ENCODE results near the gene KIF2A. TPM values are rescaled to one million over a fixed set of nuclear protein-coding genes. Genes with fewer than 3 reads are reported as not detected.
"Not testable (repeated sequence)": the region's sequence is repeated elsewhere in the genome, so short reads cannot be mapped to it uniquely, and the experiment has no call there.

KIF2A gene
- total RNA-seq, 1 donor from 2014 or later = 75.1 TPM

- DNase-seq (ENCODE audit: low spot score) = not testable (repeated sequence)
Measured at GRCh38 chr5:62291829-62292228, 14.2 kb upstream of the KIF2A start.

DNA sequence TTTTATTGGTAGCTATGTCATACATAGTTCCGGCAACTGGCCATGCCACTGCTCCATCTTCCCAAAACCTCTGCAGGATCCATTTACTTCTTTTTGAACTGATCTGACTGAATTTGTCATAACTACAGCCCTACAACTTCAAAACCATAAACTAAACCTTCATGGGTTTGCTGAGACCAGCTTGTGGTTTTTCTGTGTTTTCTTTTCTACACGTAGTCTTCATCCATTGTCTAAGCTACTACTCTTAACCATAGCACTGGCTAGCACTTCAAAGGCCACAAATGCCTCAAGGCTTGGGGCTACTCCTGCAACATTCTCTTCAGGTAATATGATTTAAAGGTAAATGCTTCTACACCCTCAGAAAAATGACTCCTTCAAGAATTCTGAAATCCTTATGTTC is 9.0 kb upstream of the KIF2A start:
- no peak for DNase-seq (ENCODE audit: low spot score)

GRCh38 chr5:62298118-62298517 is 7.9 kb upstream of the KIF2A start:
- DNase-seq (ENCODE audit: low spot score) = no peak

DNA sequence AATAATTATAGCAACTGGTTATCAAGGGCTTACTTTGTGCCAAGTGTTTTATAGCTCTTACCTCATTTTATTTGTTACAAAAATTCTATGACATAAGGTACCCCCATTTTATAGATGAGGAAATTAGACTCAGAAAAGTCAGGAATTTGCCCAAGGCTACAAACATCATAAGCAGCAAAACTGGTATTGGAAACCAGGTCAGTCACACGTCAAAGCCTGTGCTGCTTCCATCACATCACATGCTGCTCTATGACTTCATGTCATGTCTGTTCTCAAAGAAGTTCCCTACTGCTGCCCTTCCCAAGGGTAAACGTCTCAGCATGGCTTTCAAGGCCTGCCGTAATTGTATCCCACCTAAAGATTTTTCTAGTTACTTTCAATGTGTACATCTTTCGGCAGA is 6.9 kb upstream of the KIF2A start:
- DNase-seq (ENCODE audit: low spot score) = no peak

GRCh38 chr5:62299600-62299999 is 6.4 kb upstream of the KIF2A start:
- no peak for DNase-seq (ENCODE audit: low spot score)

GRCh38 chr5:62305358-62305714 is 670 bp upstream of the KIF2A start:
- DNase-seq (ENCODE audit: low spot score) = no peak

DNA sequence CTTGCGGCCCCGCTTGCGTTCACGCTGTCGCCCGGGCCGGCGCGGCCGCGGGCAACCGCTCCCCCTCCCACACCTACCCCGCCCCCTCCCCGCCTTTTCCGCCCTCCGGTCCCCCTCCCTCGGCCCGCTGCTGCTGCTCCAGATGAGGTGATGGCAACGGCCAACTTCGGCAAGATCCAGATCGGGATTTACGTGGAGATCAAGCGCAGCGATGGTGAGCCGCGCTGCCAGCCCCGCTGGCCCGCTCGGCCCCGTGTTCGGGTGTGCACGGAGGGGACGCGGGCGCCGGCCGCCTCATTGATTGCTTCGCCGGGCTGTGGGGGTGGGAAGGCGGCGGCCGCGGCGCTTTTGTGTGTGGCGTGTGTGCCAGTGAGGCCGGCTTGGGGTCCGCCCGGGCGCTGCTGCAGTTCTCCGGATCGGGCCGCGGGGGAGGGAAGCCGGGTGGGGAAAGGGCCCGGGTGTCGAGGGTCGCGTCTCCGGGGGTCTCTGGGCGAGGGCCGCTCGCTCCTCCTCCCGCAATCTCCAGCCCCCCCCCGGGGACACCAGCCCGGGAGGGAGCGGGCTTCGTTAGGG is 403 bp downstream of the KIF2A start:
- peak; percentile 86 for DNase-seq (ENCODE audit: low spot score)

DNA sequence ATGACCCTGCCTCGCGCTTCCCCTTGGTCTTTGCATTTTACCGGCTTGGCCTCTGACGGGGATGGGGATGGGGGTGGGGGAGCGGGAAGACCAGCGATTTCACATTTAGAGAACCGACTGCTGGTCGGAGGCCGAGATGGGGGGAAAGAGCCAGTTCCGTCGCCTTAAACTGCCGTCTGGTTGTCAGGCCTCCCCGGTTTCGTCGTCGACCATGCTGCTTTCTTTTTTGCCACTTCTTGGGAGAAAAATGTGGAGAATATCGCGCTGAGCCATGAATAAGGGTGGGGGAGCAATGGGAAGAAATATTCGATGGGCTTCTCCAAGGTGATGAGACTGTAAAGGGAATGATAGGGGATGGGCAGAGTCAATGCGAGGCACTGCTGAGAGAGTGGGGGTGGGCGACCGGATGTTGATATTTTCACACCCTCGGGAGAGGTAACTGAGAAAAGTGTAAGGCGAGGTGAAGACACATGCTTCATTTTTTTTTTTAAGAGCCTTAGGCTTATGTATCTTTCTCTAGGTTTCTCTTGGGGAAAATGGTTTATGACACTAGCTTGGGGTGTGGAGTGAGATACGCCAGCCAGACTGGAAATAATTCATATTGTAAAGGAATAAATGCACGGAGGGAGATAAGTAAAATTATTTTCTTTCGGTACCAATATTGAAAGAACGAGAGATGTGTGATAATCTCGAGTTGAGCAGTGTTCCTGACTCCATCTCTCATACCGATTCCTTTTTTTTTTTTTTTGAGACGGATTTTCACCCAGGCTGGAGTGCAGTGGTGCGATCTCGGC is 1.1 kb downstream of the KIF2A start:
- DNase-seq (ENCODE audit: low spot score) = peak; percentile 55

DNA sequence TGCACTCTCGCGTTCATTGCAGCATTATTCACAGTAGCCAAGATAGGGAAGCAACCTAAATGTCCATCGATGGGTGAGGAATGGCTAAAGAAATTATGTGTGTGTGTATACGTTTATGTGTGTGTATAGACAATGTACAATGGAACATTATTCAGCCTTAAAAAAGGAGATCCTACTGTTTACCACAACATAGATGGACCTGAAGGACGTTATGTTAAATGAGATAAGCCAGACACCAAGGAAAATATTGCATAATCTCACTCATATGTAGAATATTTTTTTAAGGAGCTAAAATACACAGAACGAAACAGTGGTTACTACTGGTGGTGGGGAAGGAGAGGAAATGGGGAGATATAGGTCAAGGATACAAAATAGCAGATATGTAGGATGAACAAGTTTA is 2.4 kb downstream of the KIF2A start:
- no peak for DNase-seq (ENCODE audit: low spot score)

- DNase-seq (ENCODE audit: low spot score) = no peak
Measured at GRCh38 chr5:62309107-62309506, 3.1 kb downstream of the KIF2A start.

GRCh38 chr5:62310426-62311143 is 4.6 kb downstream of the KIF2A start:
- no peak for DNase-seq (ENCODE audit: low spot score)

DNA sequence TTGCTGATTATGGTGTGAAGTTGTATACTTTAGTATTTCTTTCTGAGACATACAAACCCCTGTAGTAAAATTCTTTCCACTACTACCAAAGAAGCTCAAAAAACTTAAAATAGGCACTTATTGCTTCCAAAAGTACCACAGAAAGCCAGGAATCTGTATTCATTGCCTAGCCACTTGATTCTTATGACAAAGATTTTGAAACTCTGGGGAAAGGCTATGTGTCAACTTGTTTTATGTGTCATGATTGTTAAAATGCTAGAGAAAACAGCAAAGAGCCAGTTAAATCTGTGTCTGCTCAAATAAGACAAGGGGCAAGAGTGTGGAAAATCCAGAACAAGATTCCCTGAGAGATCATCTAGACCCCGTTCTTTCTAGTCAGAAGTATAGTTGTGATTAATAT is 6.0 kb downstream of the KIF2A start:
- no peak for DNase-seq (ENCODE audit: low spot score)

DNA sequence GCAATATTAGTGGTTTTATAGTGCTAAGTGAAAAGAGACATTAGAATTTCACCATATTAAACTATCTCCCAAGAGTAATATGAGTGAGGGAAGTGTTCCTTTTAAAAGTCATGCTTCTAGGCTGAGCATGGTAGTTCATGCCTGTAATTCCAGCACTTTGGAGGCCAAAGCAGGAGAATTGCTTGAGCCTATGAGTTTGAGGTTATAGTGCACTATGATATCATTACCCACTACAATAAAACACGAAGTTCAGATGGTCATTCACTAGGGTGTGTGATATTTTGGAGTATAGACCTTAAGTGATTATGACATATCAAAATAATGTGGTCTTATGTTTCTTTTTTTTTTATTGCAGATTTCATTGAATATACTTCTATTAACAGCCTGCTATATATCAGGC is 6.7 kb downstream of the KIF2A start:
- DNase-seq (ENCODE audit: low spot score) = no peak

- DNase-seq (ENCODE audit: low spot score) = no peak
Measured at GRCh38 chr5:62314213-62314830, 8.3 kb downstream of the KIF2A start.

GRCh38 chr5:62315376-62316175 is 9.6 kb downstream of the KIF2A start:
- no peak for DNase-seq (ENCODE audit: low spot score)

DNA sequence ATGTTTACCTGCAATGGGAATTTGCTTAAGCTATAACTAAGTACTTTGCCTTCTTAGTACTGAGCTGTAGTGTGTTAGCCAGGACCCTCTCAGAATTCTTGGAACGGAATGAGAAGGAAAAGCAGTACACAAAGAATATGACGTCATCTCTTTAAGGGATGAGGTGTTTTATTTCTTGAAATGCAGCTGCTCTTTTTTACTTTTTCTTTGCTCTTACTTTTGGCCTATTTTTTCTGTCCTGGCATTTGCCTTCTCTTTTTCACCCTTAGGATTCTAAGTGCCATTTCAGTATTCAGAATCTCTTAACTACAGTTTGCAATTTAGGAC is 10.1 kb downstream of the KIF2A start:
- DNase-seq (ENCODE audit: low spot score) = no peak

DNA sequence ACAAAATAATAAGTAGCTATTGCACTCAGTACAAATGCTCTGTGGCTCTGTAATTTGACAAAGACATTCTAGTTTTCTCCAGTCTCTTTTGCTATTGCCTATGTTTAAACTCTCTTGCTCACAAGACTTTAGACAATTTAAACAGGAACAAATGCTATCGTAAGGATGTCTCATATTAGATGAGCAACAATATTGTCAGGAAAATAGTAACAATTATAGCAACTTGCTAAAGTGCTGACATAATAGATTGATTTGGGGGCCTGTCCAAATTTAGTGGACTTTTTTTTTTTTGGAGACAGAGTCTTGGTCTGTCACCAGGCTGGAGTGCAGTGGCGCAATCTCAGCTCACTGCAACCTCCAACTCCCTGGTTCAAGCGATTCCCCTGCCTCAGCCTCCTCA is 11.8 kb downstream of the KIF2A start:
- DNase-seq (ENCODE audit: low spot score) = no peak

DNA sequence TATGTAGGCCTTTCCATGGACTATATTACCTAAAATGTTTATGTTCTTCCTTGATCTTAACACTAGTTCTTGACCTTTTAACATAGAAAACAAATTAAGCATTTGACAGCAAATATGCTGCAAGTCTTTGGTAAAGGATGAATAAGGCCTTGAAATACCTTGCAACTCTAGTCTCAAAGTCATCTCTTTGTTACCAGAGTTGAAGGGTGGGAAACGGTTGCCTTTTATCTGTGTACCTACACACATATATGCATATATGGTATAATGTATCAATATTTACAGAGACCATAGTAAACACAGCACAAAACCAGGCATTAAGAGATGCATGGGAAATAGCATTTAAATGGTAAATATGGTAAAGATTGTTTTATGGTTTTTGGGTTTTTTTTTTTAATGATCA is 16.5 kb downstream of the KIF2A start:
- no peak for DNase-seq (ENCODE audit: low spot score)

DNA sequence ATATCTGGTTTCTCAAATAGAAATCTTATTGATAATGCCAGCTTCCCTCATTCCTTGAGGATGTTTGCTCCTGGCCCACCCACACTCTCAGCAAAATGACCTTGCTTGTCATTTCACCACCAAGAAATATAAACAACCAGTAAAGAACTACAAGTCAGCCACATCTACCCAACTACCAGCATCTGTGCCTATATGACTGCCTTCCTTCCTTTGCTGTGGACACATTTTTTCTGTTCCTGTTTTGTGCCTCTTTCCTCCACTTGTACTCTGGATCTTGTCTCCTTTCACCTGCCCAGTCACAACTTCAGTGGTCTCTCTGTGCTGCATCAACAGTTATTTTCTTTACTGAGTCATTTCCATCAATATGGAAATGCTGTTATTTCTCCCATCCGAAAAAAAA is 20.3 kb downstream of the KIF2A start:
- DNase-seq (ENCODE audit: low spot score) = no peak

GRCh38 chr5:62326702-62327101 is 20.7 kb downstream of the KIF2A start:
- no peak for DNase-seq (ENCODE audit: low spot score)

DNA sequence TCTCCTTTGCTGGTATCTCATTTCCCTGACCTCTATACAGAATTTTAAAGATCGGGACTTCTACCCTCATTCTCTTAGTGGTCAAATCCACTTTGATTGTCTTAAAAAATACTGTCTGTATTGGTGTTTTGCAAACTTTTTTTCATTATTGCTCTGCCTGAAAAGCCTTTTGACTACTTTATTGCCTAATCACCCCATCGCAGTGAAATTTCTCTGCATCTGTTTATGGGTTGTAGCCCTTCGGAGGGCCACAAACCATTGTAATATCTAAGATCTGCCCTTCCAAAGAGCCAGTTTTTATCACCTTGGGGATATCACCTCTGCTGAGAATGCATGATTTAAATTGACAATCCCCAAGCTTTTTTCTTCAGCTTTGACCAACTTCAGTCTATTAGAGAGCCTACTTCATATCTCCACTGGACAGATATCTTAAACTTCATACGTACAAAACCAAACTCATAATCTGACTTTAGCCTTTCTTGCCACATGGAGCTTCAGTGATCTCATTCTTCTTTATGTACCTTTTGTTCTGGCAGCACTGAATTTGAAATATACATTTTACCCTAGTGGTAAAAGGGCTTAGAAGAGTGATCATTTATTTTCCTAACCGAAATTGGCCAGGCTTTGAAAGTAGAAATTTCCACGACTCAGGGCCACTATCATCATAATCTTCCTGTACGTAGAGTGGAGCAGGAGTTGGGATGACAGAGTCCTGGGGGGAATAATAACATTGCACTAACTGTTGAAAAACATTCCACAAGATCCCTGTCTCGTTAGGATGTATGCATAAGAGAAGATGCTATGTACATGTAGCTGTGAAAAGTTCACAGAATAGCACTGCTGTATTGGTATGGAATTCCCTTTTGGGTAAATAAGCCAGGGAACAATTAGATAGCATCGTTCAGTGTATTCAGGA is 21.4 kb downstream of the KIF2A start:
- no peak for DNase-seq (ENCODE audit: low spot score)
